Cardiac muscle cell (in vitro differentiated cells and primary cell): ENCODE results near the gene BRSK2. TPM values are rescaled to one million over a fixed set of nuclear protein-coding genes. Genes with fewer than 3 reads are reported as not detected.

ENCODE experiments used
- DNase-seq, 2 donors: peaks; one replicate each; pipeline versions ENCODE4 v3.0.0 to v3.0.0-alpha.2; 2010 to 2017; ENCODE audit warnings: low read depth in 1 of 2, low spot score in 1 of 2
- H3K27ac ChIP-seq: fragments of 200-600 bp; sonication (generic); 2 replicates; pipeline ENCODE4 v1.5.1; 2016
- H3K27me3 ChIP-seq: fragments of 200-600 bp; sonication (generic); 2 replicates; pipeline ENCODE4 v1.6.0; 2016; ENCODE audit warnings: control low read depth
- H3K36me3 ChIP-seq: fragments of 200-600 bp; sonication (generic); 2 replicates; pipeline ENCODE4 v1.5.1; 2016; ENCODE audit warnings: control low read depth
- H3K4me1 ChIP-seq: fragments of 200-600 bp; sonication (generic); 2 replicates; pipeline ENCODE4 v1.8.1; 2017; ENCODE audit warnings: low read depth, mild to moderate bottlenecking, mixed run types
- H3K4me3 ChIP-seq: fragments of 200-600 bp; sonication (generic); 2 replicates; pipeline ENCODE4 v1.5.1; 2016; ENCODE audit warnings: mild to moderate bottlenecking
- H3K9me3 ChIP-seq: fragments of 200-600 bp; sonication (generic); 2 replicates; pipeline ENCODE4 v1.5.1; 2017; ENCODE audit warnings: low read depth, mild to moderate bottlenecking, control low read depth
- CTCF ChIP-seq: IDR thresholded peaks from 2 replicates; pipeline ENCODE4 v1.5.1; 2012; ENCODE audit warnings: low read depth, mild to moderate bottlenecking, low read length
- polyA plus RNA-seq: library from polyadenylated mRNA; unstranded; fragments of >200 nt; fragmentation: Nextera tagmentation; extraction: Ambion mirVana; gene quantifications from 2 replicates; pipeline ENCODE4 v1.2.1, GENCODE V29; 2016
- total RNA-seq: library from RNA; depleted of rRNA; stranded (reverse); fragments of >200 nt; gene quantifications from 2 replicates; pipeline ENCODE4 v1.2.3, GENCODE V29; 2016

Gene BRSK2
- total and polyA plus RNA-seq, 2 experiments from 2014 or later: 0.69 to 2.7 TPM

GRCh38 chr11:1375955-1376258 lies 13.8 kb upstream of the BRSK2 start:
- no peak overlapping the region for H3K27ac ChIP-seq
- no peaks in the 10 kb centered on the region for H3K27me3 ChIP-seq
- H3K36me3 ChIP-seq: no peaks in the 10 kb centered on the region
- no peak for TF ChIP-seq CTCF
- DNase-seq: no peak
- no peaks in the 10 kb centered on the region for H3K9me3 ChIP-seq
- H3K4me3 ChIP-seq: no peak overlapping the region
- H3K4me1 ChIP-seq: no peaks in the 10 kb centered on the region

GRCh38 chr11:1377231-1377780 lies 12.4 kb upstream of the BRSK2 start:
- Histone ChIP-seq H3K4me3 (no peak overlapping the region), H3K27ac (no peak overlapping the region), H3K27me3 (no peaks in the 10 kb centered on the region), H3K4me1 (no peaks in the 10 kb centered on the region), H3K36me3 (no peaks in the 10 kb centered on the region), H3K9me3 (no peaks in the 10 kb centered on the region)
- no peak for DNase-seq
- TF ChIP-seq CTCF: no peak

GRCh38 chr11:1381793-1382425 lies 7.8 kb upstream of the BRSK2 start:
- TF ChIP-seq CTCF: no peak
- H3K27ac ChIP-seq: no peak overlapping the region
- peaks cover 5% of the 10 kb centered on the region for H3K27me3 ChIP-seq
- no peaks in the 10 kb centered on the region for H3K4me1 ChIP-seq
- no peak for DNase-seq
- no peaks in the 10 kb centered on the region for H3K36me3 ChIP-seq
- H3K9me3 ChIP-seq: no peaks in the 10 kb centered on the region
- H3K4me3 ChIP-seq: no peak overlapping the region

GRCh38 chr11:1382429-1382828 lies 7.3 kb upstream of the BRSK2 start:
- DNase-seq: no peak
- Histone ChIP-seq H3K4me3 (no peak overlapping the region), H3K36me3 (no peaks in the 10 kb centered on the region), H3K4me1 (no peaks in the 10 kb centered on the region), H3K27me3 (peaks cover 8% of the 10 kb centered on the region), H3K27ac (no peak overlapping the region), H3K9me3 (no peaks in the 10 kb centered on the region)
- TF ChIP-seq CTCF: no peak

- H3K4me1 ChIP-seq: no peaks in the 10 kb centered on the region
- H3K27ac ChIP-seq: no peak overlapping the region
- peaks cover 14% of the 10 kb centered on the region for H3K27me3 ChIP-seq
Measured at GRCh38 chr11:1382831-1383607, 6.7 kb upstream of the BRSK2 start.

More at GRCh38 chr11:1382831-1383607, 6.7 kb upstream of the BRSK2 start:
- no peak for TF ChIP-seq CTCF
- H3K4me3 ChIP-seq: peak overlapping the region; percentile 34
- H3K36me3 ChIP-seq: no peaks in the 10 kb centered on the region
- DNase-seq: peak; percentile 71 to 76
- no peaks in the 10 kb centered on the region for H3K9me3 ChIP-seq
